WTC11 (cell line): ENCODE measurements around the gene CACNA1A.

Experiments used
- CREM ChIP-seq: sonication (generic); formaldehyde crosslinking; IDR thresholded peaks from 2 replicates; pipeline ENCODE4 v1.8.1; 2022; ENCODE audit warnings: mild to moderate bottlenecking, missing genetic modification reagents, moderate library complexity
- ETV6 ChIP-seq: sonication (generic); formaldehyde crosslinking; IDR thresholded peaks from 2 replicates; pipeline ENCODE4 v1.8.1; 2022; ENCODE audit warnings: mild to moderate bottlenecking, missing genetic modification reagents
- NFYB ChIP-seq: sonication (generic); formaldehyde crosslinking; conservative IDR thresholded peaks from 2 replicates; pipeline ENCODE4 v1.8.0; 2022; ENCODE audit warnings: low read depth, missing genetic modification reagents
- OVOL2 ChIP-seq: fragments of 250-450 bp; sonication (Bioruptor Pico); IDR thresholded peaks from 2 replicates; pipeline ENCODE4 v1.9.0; 2021; ENCODE audit warnings: mild to moderate bottlenecking, borderline replicate concordance
- TF ChIP-seq, protein P1 (sequence below): fragments of 200-600 bp; IDR thresholded peaks from 2 replicates; pipeline ENCODE4 v1.8.0; 2022; ENCODE audit warnings: antibody characterized with exemption
- TF ChIP-seq, protein P2 (sequence below): sonication (generic); formaldehyde crosslinking; IDR thresholded peaks from 2 replicates; pipeline ENCODE4 v1.8.1; 2023; ENCODE audit warnings: mild to moderate bottlenecking, missing genetic modification reagents, moderate library complexity
- TF ChIP-seq, protein P3 (sequence below): fragments of 250-450 bp; sonication (Bioruptor Pico); conservative IDR thresholded peaks from 2 replicates; pipeline ENCODE4 v1.9.0; 2021; ENCODE audit warnings: mild to moderate bottlenecking
- TF ChIP-seq, protein P4 (sequence below): sonication (generic); formaldehyde crosslinking; IDR thresholded peaks from 2 replicates; pipeline ENCODE4 v1.8.1; 2022; ENCODE audit warnings: missing genetic modification reagents, borderline replicate concordance
- TF ChIP-seq, protein P5 (sequence below): sonication (generic); formaldehyde crosslinking; IDR thresholded peaks from 2 replicates; pipeline ENCODE4 v1.8.1; 2022; ENCODE audit warnings: low read depth, missing genetic modification reagents, borderline replicate concordance
- TF ChIP-seq, protein P6 (sequence below): sonication (generic); formaldehyde crosslinking; IDR thresholded peaks from 2 replicates; pipeline ENCODE4 v1.8.0; 2022; ENCODE audit warnings: mild to moderate bottlenecking, missing genetic modification reagents

DNA sequence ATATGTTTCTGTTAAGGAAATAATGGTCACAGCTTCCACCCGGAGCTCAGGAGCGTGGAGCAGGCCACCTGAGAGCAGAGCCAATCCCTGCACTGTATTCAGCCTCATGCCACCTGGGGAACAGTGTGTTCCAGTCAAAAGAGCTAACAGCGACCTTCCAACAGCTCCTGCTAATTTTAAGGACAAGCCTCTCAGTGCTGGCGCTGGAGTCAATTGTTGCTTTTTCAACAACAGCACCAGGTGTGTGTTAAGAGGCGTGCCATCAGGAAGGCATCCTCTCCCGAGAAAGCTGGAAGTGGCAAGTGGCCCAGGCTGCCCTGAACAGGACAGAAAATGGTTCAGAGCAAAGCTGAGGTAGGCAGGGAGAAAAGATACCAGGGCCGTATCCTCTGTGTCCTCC lies 102.0 kb downstream of the CACNA1A start:
- TF ChIP-seq CREM (CRISPR knock-in tag) (no peak), NFYB (CRISPR knock-in tag) (no peak), OVOL2 (no peak), ETV6 (CRISPR knock-in tag) (no peak)
- TF ChIP-seq, protein P1, sequence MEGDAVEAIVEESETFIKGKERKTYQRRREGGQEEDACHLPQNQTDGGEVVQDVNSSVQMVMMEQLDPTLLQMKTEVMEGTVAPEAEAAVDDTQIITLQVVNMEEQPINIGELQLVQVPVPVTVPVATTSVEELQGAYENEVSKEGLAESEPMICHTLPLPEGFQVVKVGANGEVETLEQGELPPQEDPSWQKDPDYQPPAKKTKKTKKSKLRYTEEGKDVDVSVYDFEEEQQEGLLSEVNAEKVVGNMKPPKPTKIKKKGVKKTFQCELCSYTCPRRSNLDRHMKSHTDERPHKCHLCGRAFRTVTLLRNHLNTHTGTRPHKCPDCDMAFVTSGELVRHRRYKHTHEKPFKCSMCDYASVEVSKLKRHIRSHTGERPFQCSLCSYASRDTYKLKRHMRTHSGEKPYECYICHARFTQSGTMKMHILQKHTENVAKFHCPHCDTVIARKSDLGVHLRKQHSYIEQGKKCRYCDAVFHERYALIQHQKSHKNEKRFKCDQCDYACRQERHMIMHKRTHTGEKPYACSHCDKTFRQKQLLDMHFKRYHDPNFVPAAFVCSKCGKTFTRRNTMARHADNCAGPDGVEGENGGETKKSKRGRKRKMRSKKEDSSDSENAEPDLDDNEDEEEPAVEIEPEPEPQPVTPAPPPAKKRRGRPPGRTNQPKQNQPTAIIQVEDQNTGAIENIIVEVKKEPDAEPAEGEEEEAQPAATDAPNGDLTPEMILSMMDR: no peak
- TF ChIP-seq, protein P2, sequence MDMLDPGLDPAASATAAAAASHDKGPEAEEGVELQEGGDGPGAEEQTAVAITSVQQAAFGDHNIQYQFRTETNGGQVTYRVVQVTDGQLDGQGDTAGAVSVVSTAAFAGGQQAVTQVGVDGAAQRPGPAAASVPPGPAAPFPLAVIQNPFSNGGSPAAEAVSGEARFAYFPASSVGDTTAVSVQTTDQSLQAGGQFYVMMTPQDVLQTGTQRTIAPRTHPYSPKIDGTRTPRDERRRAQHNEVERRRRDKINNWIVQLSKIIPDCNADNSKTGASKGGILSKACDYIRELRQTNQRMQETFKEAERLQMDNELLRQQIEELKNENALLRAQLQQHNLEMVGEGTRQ: no peak
- TF ChIP-seq, protein P3, sequence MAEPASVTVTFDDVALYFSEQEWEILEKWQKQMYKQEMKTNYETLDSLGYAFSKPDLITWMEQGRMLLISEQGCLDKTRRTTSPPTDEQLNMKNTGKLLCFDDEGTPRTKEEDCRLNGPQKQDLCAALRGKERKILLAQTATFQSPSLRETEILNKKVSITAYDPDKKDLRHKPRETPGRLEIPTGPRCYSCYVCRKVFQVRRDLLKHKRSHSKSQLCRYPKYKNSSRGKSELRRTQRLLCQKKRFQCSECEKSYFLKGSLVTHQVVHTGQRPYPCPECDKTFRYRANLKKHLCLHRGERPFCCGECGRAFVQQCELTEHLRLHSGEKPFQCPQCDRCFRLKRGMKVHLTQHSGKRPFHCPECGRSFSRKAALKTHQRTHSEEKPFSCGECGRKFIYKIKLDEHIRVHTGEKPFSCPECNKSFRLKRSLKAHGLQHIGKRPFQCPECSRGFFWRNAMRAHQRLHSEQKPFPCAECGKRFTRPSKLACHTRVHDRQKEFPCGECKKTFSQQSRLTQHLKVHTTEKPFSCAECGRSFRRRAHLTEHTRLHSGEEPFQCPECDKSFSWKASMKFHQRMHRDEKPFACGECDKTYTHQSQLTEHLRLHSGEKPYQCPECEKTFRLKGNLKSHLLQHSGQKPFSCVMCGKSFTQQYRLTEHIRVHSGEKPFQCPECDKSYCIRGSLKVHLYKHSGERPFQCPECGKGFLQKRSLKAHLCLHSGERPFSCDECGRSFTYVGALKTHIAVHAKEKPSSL (CRISPR knock-in tag): no peak
- TF ChIP-seq, protein P4, sequence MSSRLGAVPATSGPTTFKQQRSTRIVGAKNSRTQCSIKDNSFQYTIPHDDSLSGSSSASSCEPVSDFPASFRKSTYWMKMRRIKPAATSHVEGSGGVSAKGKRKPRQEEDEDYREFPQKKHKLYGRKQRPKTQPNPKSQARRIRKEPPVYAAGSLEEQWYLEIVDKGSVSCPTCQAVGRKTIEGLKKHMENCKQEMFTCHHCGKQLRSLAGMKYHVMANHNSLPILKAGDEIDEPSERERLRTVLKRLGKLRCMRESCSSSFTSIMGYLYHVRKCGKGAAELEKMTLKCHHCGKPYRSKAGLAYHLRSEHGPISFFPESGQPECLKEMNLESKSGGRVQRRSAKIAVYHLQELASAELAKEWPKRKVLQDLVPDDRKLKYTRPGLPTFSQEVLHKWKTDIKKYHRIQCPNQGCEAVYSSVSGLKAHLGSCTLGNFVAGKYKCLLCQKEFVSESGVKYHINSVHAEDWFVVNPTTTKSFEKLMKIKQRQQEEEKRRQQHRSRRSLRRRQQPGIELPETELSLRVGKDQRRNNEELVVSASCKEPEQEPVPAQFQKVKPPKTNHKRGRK (CRISPR knock-in tag): no peak
- TF ChIP-seq, protein P5, sequence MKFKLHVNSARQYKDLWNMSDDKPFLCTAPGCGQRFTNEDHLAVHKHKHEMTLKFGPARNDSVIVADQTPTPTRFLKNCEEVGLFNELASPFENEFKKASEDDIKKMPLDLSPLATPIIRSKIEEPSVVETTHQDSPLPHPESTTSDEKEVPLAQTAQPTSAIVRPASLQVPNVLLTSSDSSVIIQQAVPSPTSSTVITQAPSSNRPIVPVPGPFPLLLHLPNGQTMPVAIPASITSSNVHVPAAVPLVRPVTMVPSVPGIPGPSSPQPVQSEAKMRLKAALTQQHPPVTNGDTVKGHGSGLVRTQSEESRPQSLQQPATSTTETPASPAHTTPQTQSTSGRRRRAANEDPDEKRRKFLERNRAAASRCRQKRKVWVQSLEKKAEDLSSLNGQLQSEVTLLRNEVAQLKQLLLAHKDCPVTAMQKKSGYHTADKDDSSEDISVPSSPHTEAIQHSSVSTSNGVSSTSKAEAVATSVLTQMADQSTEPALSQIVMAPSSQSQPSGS (CRISPR knock-in tag): no peak
- TF ChIP-seq, protein P6, sequence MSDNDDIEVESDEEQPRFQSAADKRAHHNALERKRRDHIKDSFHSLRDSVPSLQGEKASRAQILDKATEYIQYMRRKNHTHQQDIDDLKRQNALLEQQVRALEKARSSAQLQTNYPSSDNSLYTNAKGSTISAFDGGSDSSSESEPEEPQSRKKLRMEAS: no peak
